NCI-H1105 treated with DMSO at 0.1 percent for 48 hours (cell line): ENCODE measurements around the gene SOHLH2.
A peak's percentile ranks its signal among the peaks of the same experiment; 100 is the strongest.

Source experiments
- DNase-seq: peaks from one replicate; lab custom pipeline; 2025; lab: John Stamatoyannopoulos, UW

Gene SOHLH2

GRCh38 chr13:36183901-36184300 lies 30.5 kb downstream of the SOHLH2 start:
- DNase-seq: no peak

DNA sequence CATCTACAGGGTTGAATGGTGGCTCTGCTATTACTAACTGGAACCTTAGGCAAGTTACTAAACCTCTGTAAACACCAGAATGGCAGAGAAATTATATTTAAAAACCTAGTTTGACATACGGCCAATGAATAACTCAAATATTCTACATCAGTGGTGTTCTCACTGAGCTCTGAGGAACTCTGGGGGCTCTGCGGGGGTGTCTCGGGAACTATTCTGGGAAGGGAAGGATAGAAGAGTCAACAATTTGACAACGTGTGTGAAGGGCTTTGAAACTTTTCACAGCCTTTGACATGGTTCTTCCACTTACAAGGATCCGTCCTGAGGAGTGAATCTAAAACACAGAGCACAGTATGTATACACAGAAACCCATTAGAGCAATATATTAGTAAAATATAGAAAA lies 38.7 kb downstream of the SOHLH2 start:
- no peak for DNase-seq

DNA sequence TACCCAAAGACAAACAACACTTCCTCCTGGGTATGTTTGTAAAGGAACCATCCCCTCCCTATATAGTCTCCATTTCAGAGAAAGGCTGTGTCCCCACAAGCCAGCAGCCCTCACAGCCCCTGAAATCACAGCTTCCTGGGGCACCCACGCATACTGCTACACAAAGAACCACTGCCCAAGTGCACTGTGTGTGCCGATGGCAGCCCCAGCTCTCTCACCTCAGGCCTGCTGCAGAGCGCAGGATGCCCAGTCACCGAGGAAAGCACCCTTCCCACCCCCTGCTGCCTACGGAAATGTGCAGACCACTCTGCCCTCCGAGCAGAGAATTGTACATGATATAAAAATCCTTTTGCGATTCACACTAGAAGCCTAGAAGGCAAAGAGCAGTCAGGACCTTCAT lies 39.4 kb downstream of the SOHLH2 start:
- DNase-seq: no peak

GRCh38 chr13:36173571-36174322 lies 40.6 kb downstream of the SOHLH2 start:
- DNase-seq: no peak

DNA sequence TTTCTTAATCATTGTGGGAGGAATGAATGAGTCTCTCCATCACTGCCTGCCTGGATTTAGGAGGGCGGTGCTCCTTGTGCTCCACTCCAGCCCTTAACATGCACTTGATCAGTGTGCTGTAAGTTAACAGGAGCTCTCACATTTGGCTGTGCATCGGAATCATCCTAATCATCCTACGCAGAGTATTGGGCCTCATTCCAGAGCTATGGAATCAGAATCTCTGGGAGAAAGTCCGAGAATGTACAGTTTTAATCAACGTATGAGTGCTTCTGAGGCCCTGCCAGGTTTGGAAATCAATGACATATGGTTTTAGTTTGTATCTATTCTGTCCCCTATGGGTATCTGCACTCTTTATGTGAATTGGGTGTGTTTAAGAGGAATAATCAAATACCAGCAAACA lies 48.3 kb downstream of the SOHLH2 start:
- no peak for DNase-seq

DNA sequence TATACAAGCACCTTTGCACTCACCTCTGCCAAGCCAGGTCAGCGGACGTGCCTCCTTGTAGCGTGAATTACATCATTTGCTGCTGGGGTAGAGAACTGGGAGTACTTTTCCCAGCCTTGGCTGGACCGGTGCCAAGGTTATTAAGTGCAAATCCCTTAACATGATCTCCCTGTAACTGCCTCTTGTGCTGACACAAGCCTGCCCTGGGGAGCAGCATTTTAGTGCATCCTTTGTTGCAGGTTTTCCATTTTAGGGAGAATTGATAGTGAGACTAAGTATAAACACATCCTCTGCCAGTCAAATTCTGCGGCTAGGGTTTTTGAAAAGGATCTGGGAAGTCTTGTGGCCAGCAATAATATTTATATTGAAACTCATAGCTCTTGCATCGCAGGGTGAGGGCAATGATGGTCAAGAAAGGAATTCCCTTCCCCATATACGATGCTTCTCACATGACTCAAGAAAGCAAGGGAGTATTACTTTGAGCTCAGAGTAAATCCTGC lies 50.5 kb downstream of the SOHLH2 start:
- peak; percentile 89 for DNase-seq

DNA sequence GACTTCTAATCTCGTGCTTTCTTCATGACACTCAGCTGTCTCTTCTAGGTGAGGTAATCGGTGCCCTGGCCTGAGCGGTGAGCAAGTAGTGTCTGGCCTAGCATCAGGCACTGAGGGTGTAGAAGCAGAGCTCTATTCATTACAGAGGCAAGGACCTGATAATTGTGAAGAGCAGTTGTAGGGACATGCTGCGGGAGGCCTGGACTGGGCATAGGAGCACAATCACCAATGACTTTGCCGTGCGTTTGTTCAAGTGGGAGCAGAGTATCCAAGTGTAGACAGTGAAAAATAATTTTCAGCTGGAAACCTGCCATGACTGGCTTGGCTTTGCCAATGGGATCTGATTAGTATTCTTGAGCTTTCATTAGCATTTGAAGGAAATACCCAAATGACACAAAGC lies 51.1 kb downstream of the SOHLH2 start:
- peak; percentile 86 for DNase-seq

DNA sequence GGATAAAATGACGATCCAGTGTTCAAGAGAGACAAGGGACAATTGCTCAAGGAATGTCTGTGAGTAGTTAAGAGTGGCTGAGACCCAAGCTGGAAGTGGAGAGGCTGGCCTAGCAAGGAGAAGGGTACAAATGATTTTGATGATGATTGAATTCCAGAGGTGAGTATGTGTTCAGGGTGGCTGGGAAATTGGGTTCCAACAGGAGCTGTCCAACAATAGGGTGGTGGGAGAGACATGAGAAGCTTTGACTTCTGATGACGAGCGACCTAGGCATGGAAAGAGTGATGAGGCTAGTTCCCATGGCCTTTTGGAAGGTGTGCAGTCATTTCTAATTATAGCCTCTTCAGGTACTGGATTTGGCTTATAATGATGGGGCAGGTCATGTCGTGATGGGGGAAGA lies 54.1 kb downstream of the SOHLH2 start:
- no peak for DNase-seq

- DNase-seq: no peak
Observed at GRCh38 chr13:36158611-36159010, 55.7 kb downstream of the SOHLH2 start.

GRCh38 chr13:36157480-36157879 lies 56.9 kb downstream of the SOHLH2 start:
- DNase-seq: peak; percentile 1

DNA sequence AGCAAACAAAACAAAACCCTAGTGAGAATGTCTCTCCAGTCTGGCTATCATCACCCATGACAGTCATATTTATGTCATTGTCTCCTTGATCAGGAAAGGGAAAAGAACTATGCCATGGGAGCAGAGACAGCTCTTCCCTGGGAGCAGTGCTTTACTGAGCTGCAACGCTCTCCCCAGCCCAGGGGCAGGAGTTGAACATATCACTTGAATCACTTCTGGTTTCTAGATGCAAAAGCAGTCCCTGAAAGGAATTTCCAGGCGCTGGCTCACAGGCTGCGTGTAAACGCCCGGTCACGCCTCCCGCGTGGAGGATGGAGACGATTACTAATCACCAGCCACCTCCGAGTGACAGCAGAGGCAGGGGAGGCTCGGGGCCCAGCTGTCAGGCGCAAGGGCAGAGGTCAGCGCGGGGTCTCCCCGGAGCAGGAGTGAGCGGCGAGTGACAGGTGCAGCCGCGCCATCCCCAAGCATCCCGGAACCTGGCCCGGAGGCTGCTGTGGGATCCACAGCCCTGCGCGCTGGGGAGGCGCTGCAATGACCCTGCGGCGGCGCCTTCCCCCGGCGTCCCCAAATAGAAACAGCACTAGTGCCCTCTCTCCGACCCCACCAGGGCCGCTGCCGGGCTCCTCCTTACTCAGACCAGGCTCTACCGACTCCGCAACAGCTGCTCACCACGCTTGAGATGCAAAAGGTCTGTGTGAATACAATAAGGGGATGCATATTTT lies 59.6 kb downstream of the SOHLH2 start:
- no peak for DNase-seq

GRCh38 chr13:36151591-36151990 lies 62.8 kb downstream of the SOHLH2 start:
- no peak for DNase-seq

DNA sequence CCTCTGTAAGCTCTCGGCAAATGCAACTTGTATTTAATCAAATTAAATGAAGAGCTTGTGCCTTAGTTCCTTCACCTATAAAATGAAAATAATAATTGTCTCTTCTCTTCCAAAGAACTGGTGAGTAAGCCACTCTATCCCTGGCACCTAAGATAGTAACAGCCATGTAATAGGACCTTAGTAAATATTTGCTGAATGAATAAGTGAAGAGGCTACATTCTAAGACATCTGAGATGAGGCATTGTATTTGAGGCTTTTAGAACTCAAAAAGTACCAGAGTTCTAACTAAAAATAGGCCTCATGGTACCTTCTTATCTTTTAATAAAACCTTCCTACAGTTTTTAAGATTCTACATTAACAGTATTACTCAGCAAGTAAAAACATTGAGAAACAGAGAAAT lies 65.9 kb downstream of the SOHLH2 start:
- no peak for DNase-seq

- DNase-seq: no peak
Observed at GRCh38 chr13:36147330-36147729, 67.0 kb downstream of the SOHLH2 start.

- DNase-seq: no peak
Observed at GRCh38 chr13:36146511-36147269, 67.7 kb downstream of the SOHLH2 start.

DNA sequence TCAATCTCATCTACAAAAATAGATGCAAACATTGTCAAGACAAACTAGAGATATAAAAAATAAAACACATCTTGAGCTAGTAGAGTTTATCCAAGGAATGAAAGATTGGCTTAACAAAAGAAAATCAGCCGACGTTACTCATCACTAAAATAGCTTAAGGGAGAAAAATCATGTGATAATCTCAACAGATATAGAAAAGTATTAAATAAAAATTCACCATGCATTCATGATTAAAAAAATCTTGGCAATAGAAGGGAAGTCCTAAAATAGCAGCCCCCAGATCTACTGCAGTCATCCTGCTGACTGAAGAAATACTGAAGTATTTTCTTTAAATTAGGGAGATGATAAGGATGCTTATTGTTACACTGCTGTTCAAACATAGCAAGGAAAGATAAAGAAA lies 70.6 kb downstream of the SOHLH2 start:
- DNase-seq: no peak

GRCh38 chr13:36142735-36143134 lies 71.6 kb downstream of the SOHLH2 start:
- no peak for DNase-seq

DNA sequence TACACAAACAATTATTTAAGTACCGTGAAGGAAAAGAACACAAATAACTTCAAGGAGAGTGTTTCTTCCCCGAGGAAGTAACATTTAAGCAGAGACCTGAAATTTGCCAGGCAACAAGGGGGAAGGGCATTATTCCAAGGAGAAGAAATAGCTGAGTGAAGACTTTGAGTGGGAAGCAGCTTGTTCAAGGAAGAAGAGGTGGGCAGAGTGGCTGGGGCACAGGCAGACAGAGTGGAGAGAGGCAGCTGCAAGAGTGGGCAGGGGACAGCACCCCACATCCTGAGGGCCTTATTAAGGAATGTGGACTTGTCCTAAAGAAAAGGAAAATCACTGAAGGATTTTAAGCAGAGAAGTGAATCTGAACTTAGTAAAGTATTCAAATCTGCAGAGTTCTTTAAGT lies 78.5 kb downstream of the SOHLH2 start:
- DNase-seq: no peak

DNA sequence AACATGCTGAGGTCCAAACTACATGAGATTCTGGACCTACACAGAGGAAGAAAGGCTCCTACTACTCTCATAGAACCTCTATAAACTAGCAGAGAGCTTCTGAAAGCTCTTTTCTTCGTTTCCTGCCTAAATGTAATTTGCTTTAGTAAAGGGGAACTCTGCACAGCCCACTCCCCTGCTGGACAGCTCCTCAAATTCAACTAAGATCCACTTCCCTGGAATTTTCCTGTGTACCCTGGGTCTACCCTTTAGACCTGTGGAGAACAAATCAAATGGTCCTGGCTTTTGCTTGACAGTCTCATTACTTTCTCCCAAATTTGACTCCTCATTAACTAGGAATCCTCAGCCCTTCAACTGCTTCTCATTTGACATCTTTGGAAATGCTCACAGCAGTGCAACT lies 79.7 kb downstream of the SOHLH2 start:
- DNase-seq: no peak

- DNase-seq: no peak
Observed at GRCh38 chr13:36133950-36134626, 80.3 kb downstream of the SOHLH2 start.

DNA sequence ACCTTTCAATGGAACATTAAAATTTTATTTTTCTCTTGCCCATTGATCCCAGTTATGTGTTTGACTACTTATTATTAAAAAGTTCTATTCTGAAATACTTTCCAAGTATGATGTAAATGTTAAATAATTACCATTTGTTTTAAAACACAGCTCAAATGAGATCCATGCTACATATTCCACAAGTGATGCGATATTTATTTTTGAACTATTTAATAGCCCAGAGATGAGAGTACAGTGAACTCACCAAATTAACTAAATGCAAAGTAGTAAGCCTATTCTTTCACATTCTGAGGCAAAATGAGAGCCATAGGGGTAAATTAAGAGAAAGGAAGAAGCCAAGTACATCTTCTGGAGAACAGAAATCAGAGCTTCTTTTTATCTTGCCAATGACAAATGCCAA lies 82.0 kb downstream of the SOHLH2 start:
- no peak for DNase-seq

DNA sequence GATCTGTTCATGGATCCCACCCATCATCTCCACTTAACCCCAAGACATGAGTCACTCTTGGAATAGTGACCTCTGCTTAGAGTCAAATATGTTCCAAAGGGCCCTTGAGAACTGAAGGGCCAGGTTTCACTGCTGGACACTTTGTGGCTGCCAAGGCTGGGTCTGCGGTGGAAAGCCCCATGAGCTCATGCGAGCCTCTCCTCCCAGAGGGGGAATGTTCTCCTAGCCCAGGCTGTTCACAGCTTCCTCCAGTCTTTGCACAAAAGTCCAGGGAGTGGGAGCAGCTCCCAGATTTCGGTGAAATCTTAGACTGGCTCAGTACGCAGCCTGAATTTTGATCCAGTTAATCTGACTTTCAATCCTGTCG lies 82.4 kb downstream of the SOHLH2 start:
- DNase-seq: no peak
